Astrocyte (in vitro differentiated cells and primary cell): ENCODE results near the gene NCOR2. TPM values are rescaled to one million over a fixed set of nuclear protein-coding genes. Genes with fewer than 3 reads are reported as not detected.

Experiments
- DNase-seq: peaks from one replicate; pipeline ENCODE4 v3.0.0-alpha.2; 2010; ENCODE audit warnings: low read depth
- FAIRE-seq: peaks from 2 replicates; lab custom pipeline; 2011; peaks lifted over from hg19 to GRCh38; lab: Jason Lieb, UNC
- H2AFZ ChIP-seq: 2 replicates; pipeline ENCODE4 v1.6.0; 2012; ENCODE audit warnings: low read depth, low read length, inconsistent platforms
- H3K27ac ChIP-seq: 2 replicates; pipeline ENCODE4 v1.5.1; 2011; ENCODE audit warnings: low read depth, low read length, inconsistent platforms
- H3K27me3 ChIP-seq: 2 replicates; pipeline ENCODE4 v1.6.0; 2011; ENCODE audit warnings: low read length, inconsistent platforms; ENCODE audit not compliant: insufficient read depth
- H3K36me3 ChIP-seq: 2 replicates; pipeline ENCODE4 v1.5.1; 2011; ENCODE audit warnings: low read length, inconsistent platforms; ENCODE audit not compliant: insufficient read depth
- H3K4me1 ChIP-seq: 2 replicates; pipeline ENCODE4 v1.5.1; 2011; ENCODE audit warnings: low read length, inconsistent platforms; ENCODE audit not compliant: insufficient read depth
- H3K4me2 ChIP-seq: 2 replicates; pipeline ENCODE4 v1.6.0; 2012; ENCODE audit warnings: low read length, inconsistent platforms
- H3K4me3 ChIP-seq: 2 replicates; pipeline ENCODE4 v1.5.1; 2011; ENCODE audit warnings: low read depth, mild to moderate bottlenecking, low read length, inconsistent platforms; ENCODE audit not compliant: insufficient read depth
- H3K79me2 ChIP-seq: 2 replicates; pipeline ENCODE4 v1.6.0; 2012; ENCODE audit warnings: mild to moderate bottlenecking, low read length, inconsistent platforms; ENCODE audit not compliant: insufficient read depth
- H3K9ac ChIP-seq: 2 replicates; pipeline ENCODE4 v1.6.0; 2012; ENCODE audit warnings: mild to moderate bottlenecking, low read length, inconsistent platforms
- H3K9me3 ChIP-seq: 2 replicates; pipeline ENCODE4 v1.5.1; 2012; ENCODE audit warnings: low read depth, mild to moderate bottlenecking, low read length, inconsistent platforms; ENCODE audit not compliant: insufficient read depth
- H4K20me1 ChIP-seq: 2 replicates; pipeline ENCODE4 v1.6.0; 2012; ENCODE audit warnings: low read length, inconsistent platforms; ENCODE audit not compliant: insufficient read depth
- H3K27ac Mint-ChIP-seq: one replicate; pipeline ENCODE4 v1.8.0; 2021; ENCODE audit warnings: mild to moderate bottlenecking, mixed read lengths; ENCODE audit not compliant: unreplicated experiment
- H3K27me3 Mint-ChIP-seq: one replicate; pipeline ENCODE4 v1.8.0; 2021; ENCODE audit warnings: low read depth, mixed read lengths; ENCODE audit not compliant: unreplicated experiment
- H3K36me3 Mint-ChIP-seq: one replicate; pipeline ENCODE4 v1.8.0; 2021; ENCODE audit warnings: low read depth, mixed read lengths; ENCODE audit not compliant: unreplicated experiment
- H3K4me1 Mint-ChIP-seq: one replicate; pipeline ENCODE4 v1.8.0; 2021; ENCODE audit warnings: low read depth, mixed read lengths; ENCODE audit not compliant: unreplicated experiment
- H3K4me3 Mint-ChIP-seq: one replicate; pipeline ENCODE4 v1.8.0; 2021; ENCODE audit warnings: mild to moderate bottlenecking, moderate library complexity, mixed read lengths; ENCODE audit not compliant: unreplicated experiment
- H3K9me3 Mint-ChIP-seq: one replicate; pipeline ENCODE4 v1.8.0; 2021; ENCODE audit warnings: mild to moderate bottlenecking, mixed read lengths; ENCODE audit not compliant: unreplicated experiment
- CTCF ChIP-seq: IDR thresholded peaks from 2 replicates; pipeline ENCODE4 v1.5.1; 2011; ENCODE audit warnings: low read depth, mild to moderate bottlenecking, inconsistent platforms, low read length, moderate library complexity; ENCODE audit not compliant: insufficient read depth
- EZH2 ChIP-seq: IDR thresholded peaks from 2 replicates; pipeline ENCODE4 v1.6.1; 2012; ENCODE audit warnings: mild to moderate bottlenecking, low read length, inconsistent platforms; ENCODE audit not compliant: insufficient read depth
- total RNA-seq: library from RNA; stranded (reverse); gene quantifications from 2 replicates; pipeline ENCODE4 v1.2.1, GENCODE V29; 2021

Gene NCOR2
- total RNA-seq, 1 donor from 2014 or later, result 425 TPM

DNA sequence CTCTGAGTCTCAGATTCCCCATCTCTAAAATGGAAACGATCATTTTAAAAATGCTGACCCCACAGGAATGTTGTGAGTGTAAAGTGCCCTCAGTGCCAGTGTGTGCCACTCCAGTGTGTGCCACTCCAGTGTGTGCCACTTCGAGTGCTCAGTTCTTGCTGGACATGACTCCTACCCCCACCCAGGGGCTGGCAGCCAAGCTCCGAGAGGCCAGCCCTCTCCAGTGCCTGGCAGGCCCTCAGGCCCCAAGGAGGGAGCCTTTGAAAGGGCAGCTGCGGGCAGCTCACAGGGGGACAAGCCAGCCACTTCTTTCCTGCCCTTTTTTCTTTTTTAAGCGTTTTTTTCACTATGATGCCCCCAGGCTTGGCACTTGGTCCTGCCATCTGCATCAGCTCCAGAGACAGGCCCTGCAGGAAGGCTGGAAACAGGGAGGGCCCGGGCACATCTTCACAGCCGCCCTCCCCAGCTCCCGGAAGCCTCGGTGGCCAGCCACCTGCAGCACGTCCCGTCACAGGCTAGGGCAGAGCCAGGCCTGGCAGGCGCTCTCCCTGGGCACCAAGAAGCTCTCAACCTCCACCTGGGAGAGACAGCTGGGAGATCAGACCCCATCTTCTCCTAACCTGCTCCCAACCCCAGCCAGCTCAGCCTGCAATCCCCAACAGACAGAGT is 29.8 kb downstream of the NCOR2 start:
- peaks cover 58% of the 10 kb centered on the region for H3K4me1 Mint-ChIP-seq
- H3K27me3 ChIP-seq, result no peaks in the 10 kb centered on the region
- no peak overlapping the region for H2AFZ ChIP-seq
- no peak overlapping the region for H3K27ac ChIP-seq
- H3K79me2 ChIP-seq, result peaks cover 85% of the 10 kb centered on the region
- peaks cover 88% of the 10 kb centered on the region for H4K20me1 ChIP-seq
- H3K36me3 Mint-ChIP-seq, result peaks cover 12% of the 10 kb centered on the region
- no peaks in the 10 kb centered on the region for H3K9me3 ChIP-seq
- peak overlapping the region; percentile 44 for H3K4me2 ChIP-seq
- no peak overlapping the region for H3K9ac ChIP-seq
- no peak overlapping the region for H3K4me3 ChIP-seq
- H3K27me3 Mint-ChIP-seq, result no peaks in the 10 kb centered on the region
- peaks cover 41% of the 10 kb centered on the region for H3K4me1 ChIP-seq
- FAIRE-seq, result no peak
- H3K27ac Mint-ChIP-seq, result peak overlapping the region; percentile 53
- no peak overlapping the region for H3K4me3 Mint-ChIP-seq
- H3K9me3 Mint-ChIP-seq, result peaks cover 1% of the 10 kb centered on the region
- no peak for TF ChIP-seq EZH2
- no peak for TF ChIP-seq CTCF
- no peaks in the 10 kb centered on the region for H3K36me3 ChIP-seq
- no peak for DNase-seq

DNA sequence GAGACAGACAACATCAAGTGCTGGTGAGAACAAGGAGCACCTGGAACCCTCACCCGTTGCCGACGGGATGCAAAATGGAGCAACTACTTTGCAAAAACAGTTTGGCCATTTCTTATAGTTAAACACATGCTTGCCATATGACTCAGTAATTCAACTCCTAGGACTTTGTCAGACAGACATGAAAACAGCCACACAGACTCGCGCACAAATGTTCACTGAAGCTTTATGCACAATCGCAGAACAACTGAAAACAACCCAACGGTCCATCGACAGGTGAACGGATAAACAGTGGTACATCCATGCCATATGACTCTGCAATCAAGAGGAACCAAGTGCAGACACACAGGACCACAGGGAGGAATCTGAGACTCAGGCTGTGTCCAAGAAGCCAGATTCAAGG is 30.8 kb downstream of the NCOR2 start:
- no peaks in the 10 kb centered on the region for H3K27me3 ChIP-seq
- peaks cover 1% of the 10 kb centered on the region for H3K9me3 Mint-ChIP-seq
- peaks cover 89% of the 10 kb centered on the region for H4K20me1 ChIP-seq
- peak overlapping the region; percentile 6 for H3K27ac Mint-ChIP-seq
- H3K27ac ChIP-seq, result no peak overlapping the region
- H3K36me3 Mint-ChIP-seq, result peaks cover 12% of the 10 kb centered on the region
- H3K36me3 ChIP-seq, result no peaks in the 10 kb centered on the region
- H2AFZ ChIP-seq, result no peak overlapping the region
- no peak overlapping the region for H3K9ac ChIP-seq
- H3K79me2 ChIP-seq, result peaks cover 85% of the 10 kb centered on the region
- H3K4me3 ChIP-seq, result no peak overlapping the region
- DNase-seq (peak; percentile 72), FAIRE-seq (peak; percentile 71)
- H3K4me1 ChIP-seq, result peaks cover 41% of the 10 kb centered on the region
- no peaks in the 10 kb centered on the region for H3K27me3 Mint-ChIP-seq
- peak overlapping the region; percentile 44 for H3K4me2 ChIP-seq
- H3K9me3 ChIP-seq, result no peaks in the 10 kb centered on the region
- TF ChIP-seq CTCF (no peak), EZH2 (no peak)
- peak overlapping the region; percentile 8 for H3K4me3 Mint-ChIP-seq
- peaks cover 59% of the 10 kb centered on the region for H3K4me1 Mint-ChIP-seq
